Measurements from ENCODE around the gene LIPT1. TPM values are rescaled to one million over a fixed set of nuclear protein-coding genes. Genes with fewer than 3 reads are reported as not detected.

The LIPT1 gene
- total and polyA plus RNA-seq, 2 of the 8 experiments (the other 6 are each of a cell fraction or from before 2014, with no cell fraction given), result 6.1 to 10.9 TPM

GRCh38 chr2:99181624-99182000 is 26.8 kb downstream of the LIPT1 start:
- H2BK5ac ChIP-seq (ENCODE audit: low read depth, low read length), result no peak overlapping the region
- POLR2A ChIA-PET (ENCODE audit: partially characterized antibody), result interaction anchor here (0.5 to 3.4 kb wide), 13 partner anchors 8 to 1333 kb away, joined by 3 to 19 read pairs (median 4); partner anchors contain the start of genes C2orf15, EIF5B, LIPT1 and TSGA10
- TF ChIP-seq KDM4A (IDR thresholded peaks at IDR 0.05; ENCODE audit: low read depth, low read length, severe bottlenecking), result no peak
- TF ChIP-seq RBBP5 (IDR thresholded peaks at IDR 0.05; ENCODE audit: borderline replicate concordance, low read depth, low read length), result no peak
- no peak for TF ChIP-seq RNF2 (IDR thresholded peaks at IDR 0.05; ENCODE audit: borderline replicate concordance, low read depth, low read length, missing control alignments, poor library complexity, severe bottlenecking)
- TF ChIP-seq KDM1A (IDR thresholded peaks at IDR 0.05; ENCODE audit: borderline replicate concordance, low read length), result no peak
- no peak for TF ChIP-seq USF2 (IDR thresholded peaks at IDR 0.05; ENCODE audit: low read length)
- no peak for TF ChIP-seq NRF1 (IDR thresholded peaks at IDR 0.05; ENCODE audit: low read depth, low read length)

More at GRCh38 chr2:99181624-99182000, 26.8 kb downstream of the LIPT1 start:
- Histone ChIP-seq H3K4ac (replicated peaks; ENCODE audit: insufficient read length, low read depth, low read length) (no peak overlapping the region), H4K20me1 (replicated peaks in 1 of 2; ENCODE audit: control insufficient read depth in 1 of 2, insufficient read depth in 2 of 2, low read length in 2 of 2) (peaks cover 1 to 2% of the 10 kb centered on the region in 2 experiments), H3K27ac (ENCODE audit: low read depth, low read length) (peak overlapping the region; percentile 81), H4K8ac (ENCODE audit: extremely low read depth, insufficient read depth, low read length) (no peak overlapping the region), H2AK5ac (ENCODE audit: low read depth, low read length) (no peak overlapping the region), H3K4me1 (replicated peaks in 1 of 4; ENCODE audit: control insufficient read depth in 3 of 4, insufficient read depth in 4 of 4, low read length in 3 of 4) (peaks cover 0 to 2% (median 0%) of the 10 kb centered on the region in 4 experiments; a peak in 3 of 7 replicates), H3K79me2 (ENCODE audit: control insufficient read depth in 1 of 2, insufficient read depth in 2 of 2, low read length in 2 of 2) (peaks cover 7 to 81% of the 10 kb centered on the region in 2 experiments), H3K79me1 (ENCODE audit: low read depth, low read length) (no peaks in the 10 kb centered on the region), H4K91ac (replicated peaks; ENCODE audit: insufficient read length, low read length) (no peak overlapping the region), H3K9ac (replicated peaks in 1 of 4; ENCODE audit: extremely low read depth in 1 of 4, low read depth in 3 of 4, low read length in 3 of 4) (peak overlapping the region in 3 of 4 experiments; percentile 71 to 86 (median 85); a peak in 6 of 7 replicates), H3K4me3 (ENCODE audit: extremely low read depth in 1 of 4, insufficient read depth in 2 of 4, low read depth in 3 of 4, low read length in 4 of 4) (peak overlapping the region; percentile 81 to 95 (median 89)), H2AFZ (ENCODE audit: low read length) (no peak overlapping the region), H3K23me2 (ENCODE audit: low read depth, low read length) (peaks cover 4% of the 10 kb centered on the region), H2BK20ac (ENCODE audit: low read length) (no peak overlapping the region), H3K23ac (ENCODE audit: insufficient read length) (no peak overlapping the region), H2BK120ac (replicated peaks; ENCODE audit: low read depth, low read length) (no peak overlapping the region), H3K4me2 (ENCODE audit: insufficient read depth in 1 of 2, low read depth in 2 of 2, low read length in 2 of 2) (peak overlapping the region; percentile 65 to 68), H3K9me3 (ENCODE audit: insufficient read depth in 2 of 2, low read depth in 1 of 2, low read length in 1 of 2) (no peaks in the 10 kb centered on the region), H3K27me3 (replicated peaks in 1 of 4; ENCODE audit: control insufficient read depth in 3 of 4, extremely low read depth in 1 of 4, insufficient read depth in 3 of 4, low read length in 3 of 4) (no peaks in the 10 kb centered on the region), H3K14ac (ENCODE audit: insufficient read length) (no peak overlapping the region), H4K5ac (ENCODE audit: insufficient read length, low read depth, low read length) (peak overlapping the region; percentile 51), H3K18ac (ENCODE audit: extremely low read depth, low read length) (no peak overlapping the region), H2BK12ac (ENCODE audit: low read depth, low read length) (no peak overlapping the region; the same call in 1 of the 2 replicates), H3K36me3 (ENCODE audit: control insufficient read depth in 2 of 4, insufficient read depth in 4 of 4, low read length in 3 of 4) (no peaks in the 10 kb centered on the region; a peak in 2 of 8 replicates), H3K56ac (replicated peaks; ENCODE audit: insufficient read length, low read depth, low read length) (peak overlapping the region; percentile 17), H2BK15ac (ENCODE audit: low read length) (no peak overlapping the region)
- FAIRE-seq (no peak), DNase-seq (ENCODE audit: low read depth in 1 of 2, low spot score in 2 of 2) (no peak)
- WGBS, 2 experiments (ENCODE audit: extremely low coverage in 1 of 2, insufficient coverage in 1 of 2, insufficient read length in 1 of 2, insufficient replicate concordance in 2 of 2, low coverage in 1 of 2, low lambda C conversion rate in 2 of 2, missing lambda C conversion rate in 1 of 2), result 2% methylated on average over 4 of the region's 4 CpGs; no CpG with 5 or more reads in 1 of the 2 experiments
- CTCF ChIA-PET (ENCODE audit: partially characterized antibody), result interaction anchor here (0.7 to 2.2 kb wide), 5 partner anchors 15 to 156 kb away, joined by 3 to 7 read pairs (median 4); partner anchors contain the start of gene TXNDC9
